Ecto neural progenitor cell (in vitro differentiated cells): ENCODE data around the gene SZT2.
"Not testable (repeated sequence)": the region's sequence is repeated elsewhere in the genome, so short reads cannot be mapped to it uniquely, and the experiment has no call there.

Source experiments
- DNase-seq: peaks from one replicate; pipeline ENCODE4 v3.0.0-alpha.2; 2018; ENCODE audit warnings: low spot score

Gene SZT2

DNA sequence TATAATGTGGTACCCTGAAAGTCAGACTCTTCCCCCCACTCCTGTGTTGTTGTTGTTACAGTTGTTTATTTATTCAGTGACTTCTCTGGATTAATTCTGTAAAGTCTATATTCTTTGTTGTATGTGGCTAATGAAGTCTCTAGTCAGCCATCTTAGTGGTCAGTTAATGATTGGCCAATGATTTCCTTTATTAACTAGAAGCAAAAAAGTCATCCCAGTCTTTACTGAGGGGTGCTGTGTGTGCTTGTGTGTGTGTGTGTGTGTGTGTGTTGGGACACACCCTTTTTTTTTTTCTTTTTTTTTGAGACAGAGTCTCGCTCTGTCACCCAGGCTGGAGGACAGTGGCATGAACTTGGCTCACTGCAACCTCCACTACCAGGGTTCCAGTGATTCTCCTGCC lies 101.4 kb downstream of the SZT2 start:
- no peak for DNase-seq

DNA sequence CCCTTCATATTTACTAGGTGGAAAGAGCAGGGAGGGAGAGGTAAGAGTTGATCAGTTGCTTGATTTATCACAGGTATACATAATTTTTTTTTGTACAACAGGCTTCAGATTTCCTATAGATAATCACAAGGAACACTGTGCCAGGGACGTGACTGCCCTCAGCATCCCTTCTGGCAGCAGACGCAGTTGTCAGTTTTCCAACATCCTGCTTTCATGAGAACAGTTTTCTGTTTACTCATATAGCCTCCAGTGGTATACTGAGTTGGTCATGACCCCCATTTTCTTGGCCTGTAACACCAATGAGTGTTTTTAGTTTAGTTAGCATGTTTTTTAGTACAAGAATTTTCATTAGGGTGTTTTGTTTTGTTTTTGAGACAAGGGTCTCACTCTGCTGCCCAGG lies 103.1 kb downstream of the SZT2 start:
- no peak for DNase-seq

DNA sequence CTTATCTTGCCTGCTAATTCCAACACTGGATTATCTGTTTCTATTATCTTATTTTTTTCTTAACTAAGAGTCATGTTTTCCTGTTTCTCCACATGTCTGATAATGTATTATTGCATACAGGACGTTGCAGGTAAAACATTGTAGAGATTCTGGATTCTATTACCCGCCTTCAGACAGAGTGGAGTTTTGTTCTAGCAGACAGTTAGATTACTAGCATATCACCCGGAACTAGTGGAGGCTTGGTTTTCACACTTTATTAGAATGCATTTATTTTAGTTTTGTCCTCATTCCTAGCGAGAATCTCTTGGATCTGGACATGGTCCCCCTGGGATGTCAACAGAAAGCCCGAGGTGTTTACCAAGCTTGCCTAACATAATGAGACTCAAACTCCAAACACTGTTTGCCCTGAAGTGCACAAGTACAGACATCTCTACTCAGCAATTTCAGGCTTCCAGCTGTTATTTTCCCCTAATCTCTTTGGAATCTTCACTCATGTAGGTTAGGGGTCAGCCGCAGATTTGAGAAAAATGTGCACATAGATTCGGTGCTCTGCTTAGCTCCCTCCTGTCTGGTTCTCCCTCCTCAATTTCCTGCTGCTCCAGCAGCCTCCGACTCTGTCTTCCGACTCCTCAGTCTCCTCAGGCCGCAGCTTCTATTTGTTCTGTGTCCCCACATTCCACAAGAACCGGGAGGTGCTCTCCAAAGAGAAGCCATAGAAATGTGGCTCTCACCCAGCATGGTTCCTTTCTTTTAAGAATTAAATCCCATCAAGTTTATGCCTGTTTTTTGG lies 104.2 kb downstream of the SZT2 start:
- DNase-seq = no peak

DNA sequence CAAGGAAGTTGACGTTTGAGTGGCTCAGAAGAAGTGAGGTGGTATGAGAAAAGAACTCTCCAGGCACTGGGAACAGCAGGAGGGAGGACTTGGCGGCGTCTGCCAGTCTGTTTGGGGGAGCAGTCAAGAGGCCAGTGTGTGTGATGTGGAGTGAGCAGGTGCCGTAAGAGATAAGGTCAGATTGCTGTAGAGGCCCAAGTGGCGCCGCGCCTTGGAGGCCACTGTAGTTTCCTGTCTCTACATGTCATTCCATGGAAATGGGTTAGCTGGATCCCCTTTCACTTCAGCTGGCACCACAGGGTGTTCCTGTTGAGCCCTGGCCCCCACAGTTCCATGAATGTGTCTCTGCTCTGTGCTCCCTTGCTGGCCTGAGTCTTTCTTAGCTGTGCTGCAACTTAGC lies 105.5 kb downstream of the SZT2 start:
- DNase-seq = no peak

DNA sequence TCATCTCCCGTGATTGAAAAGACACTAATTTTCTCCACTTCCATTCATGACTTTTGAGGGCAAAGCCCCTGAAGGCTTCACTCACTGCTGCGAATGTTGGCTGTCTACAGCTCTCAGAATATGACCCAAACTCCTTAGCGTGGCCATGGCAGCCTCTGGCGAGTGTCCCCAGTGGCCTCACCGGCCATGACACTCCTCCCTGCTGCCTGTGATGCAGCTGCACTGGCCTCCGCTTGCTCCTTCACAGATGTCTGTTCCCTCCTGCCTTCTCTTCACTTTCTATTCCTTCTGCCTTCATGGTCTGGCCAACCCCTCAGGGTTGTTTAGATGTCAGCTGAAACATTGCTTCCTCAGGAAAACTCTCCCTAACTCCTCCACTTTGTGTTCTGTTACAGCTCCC lies 110.2 kb downstream of the SZT2 start:
- DNase-seq = no peak

DNA sequence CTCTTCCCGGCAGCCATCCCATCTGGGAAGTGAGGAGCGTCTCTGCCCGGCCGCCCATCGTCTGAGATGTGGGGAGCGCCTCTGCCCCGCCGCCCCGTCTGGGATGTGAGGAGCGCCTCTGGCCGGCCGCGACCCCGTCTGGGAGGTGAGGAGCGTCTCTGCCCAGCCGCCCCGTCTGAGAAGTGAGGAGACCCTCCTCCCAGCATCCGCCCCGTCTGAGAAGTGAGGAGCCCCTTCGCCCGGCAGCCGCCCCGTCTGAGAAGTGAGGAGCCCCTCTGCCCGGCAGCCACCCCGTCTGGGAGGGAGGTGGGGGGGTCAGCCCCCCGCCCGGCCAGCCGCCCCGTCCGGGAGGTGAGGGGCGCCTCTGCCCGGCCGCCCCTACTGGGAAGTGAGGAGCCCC lies 112.1 kb downstream of the SZT2 start:
- DNase-seq = not testable (repeated sequence)

DNA sequence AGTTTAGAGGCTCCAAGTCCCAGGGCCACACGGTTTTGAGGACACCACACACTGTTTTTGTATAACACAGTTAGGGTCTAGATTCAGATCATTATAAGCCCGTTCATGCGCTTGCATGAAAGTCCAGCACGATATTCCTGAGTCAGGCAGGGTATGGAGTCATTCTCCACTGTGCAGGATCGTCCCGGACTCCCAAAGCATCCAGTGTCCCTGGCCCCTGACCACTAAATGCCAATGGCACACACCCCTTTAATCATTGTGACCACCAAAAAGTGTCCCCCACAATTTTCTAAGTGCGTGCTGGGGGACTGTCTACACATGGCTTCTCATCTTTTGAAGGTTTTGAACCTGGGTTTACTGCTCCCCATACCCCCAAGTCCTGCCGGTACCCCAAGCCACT lies 113.8 kb downstream of the SZT2 start:
- no peak for DNase-seq
